ENCODE results near the gene SELENON. TPM values are rescaled to one million over a fixed set of nuclear protein-coding genes. Genes with fewer than 3 reads are reported as not detected.

SELENON gene
- total and polyA plus RNA-seq, 2 of the 8 experiments (the other 6 are each of a cell fraction or from before 2014, with no cell fraction given), result 43.0 to 77.6 TPM

DNA sequence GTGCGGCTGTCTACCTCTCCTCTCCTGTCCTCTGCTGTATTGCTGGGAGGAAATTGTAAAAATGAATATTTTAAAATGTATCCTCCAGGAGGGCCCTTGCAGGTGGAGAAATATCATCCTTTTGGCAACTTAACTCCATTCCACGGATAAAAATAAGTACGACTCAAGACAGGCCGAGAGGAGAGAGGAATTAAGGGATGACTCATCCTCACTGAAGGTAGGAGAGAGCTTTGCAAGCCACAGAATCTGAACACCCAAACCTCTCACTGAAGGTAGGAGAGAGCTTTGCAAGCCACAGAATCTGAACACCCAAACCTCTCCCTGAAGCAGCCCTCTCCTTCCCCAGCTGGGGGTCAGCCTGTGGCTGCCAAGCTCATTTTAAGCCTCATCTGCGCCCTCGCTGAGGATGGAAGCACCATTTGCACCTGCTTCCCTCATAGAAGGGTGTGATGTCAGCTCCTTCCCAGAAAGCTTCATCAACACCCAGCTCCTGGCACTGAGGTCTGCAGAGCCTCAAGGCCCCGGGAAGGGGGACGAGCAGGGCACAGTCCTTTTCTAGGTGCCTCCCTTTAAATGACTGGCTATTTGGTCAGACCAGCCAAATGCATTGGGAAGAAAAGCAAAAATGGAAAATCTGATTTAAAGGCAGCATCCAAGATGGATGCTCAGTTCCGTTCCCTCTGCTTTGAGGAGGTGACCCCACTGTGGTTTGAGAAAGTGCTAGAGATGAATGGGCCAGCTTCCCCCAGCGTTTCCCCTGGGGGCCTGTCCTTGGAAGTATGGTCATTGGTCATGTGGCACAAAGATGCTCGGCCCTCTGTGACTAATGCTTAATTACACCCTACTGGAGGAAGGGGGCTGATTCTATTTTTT is 12.9 kb upstream of the SELENON start (continued):
- TF ChIP-seq CHD7 (IDR thresholded peaks at IDR 0.05; ENCODE audit: insufficient replicate concordance, low read length) (no peak), CHD2 (IDR thresholded peaks at IDR 0.05; ENCODE audit: low read length) (no peak), CREB1 (IDR thresholded peaks at IDR 0.05) (no peak), TAF1 (IDR thresholded peaks at IDR 0.05; ENCODE audit: low read depth, low read length) (no peak), NANOG (IDR thresholded peaks at IDR 0.05; ENCODE audit: insufficient read depth, low read depth, low read length, poor library complexity, severe bottlenecking) (no peak), SP2 (IDR thresholded peaks at IDR 0.05; ENCODE audit: low read length) (no peak), KDM4A (IDR thresholded peaks at IDR 0.05; ENCODE audit: low read depth, low read length, severe bottlenecking) (no peak), SP1 (IDR thresholded peaks at IDR 0.05; ENCODE audit: low read depth, low read length) (no peak), MAFK (IDR thresholded peaks at IDR 0.05; ENCODE audit: low read depth, low read length) (no peak), SP4 (IDR thresholded peaks at IDR 0.05; ENCODE audit: low read length) (no peak), HDAC2 (IDR thresholded peaks at IDR 0.05; ENCODE audit: borderline replicate concordance in 1 of 2, low read depth in 2 of 2, low read length in 2 of 2) (no peak)

All from H1 (cell line).